ENCODE measurements around the gene ITIH5. TPM values are rescaled to one million over a fixed set of nuclear protein-coding genes. Genes with fewer than 3 reads are reported as not detected.

The ITIH5 gene
- total RNA-seq, 2 experiments from 2014 or later, result not detected

DNA sequence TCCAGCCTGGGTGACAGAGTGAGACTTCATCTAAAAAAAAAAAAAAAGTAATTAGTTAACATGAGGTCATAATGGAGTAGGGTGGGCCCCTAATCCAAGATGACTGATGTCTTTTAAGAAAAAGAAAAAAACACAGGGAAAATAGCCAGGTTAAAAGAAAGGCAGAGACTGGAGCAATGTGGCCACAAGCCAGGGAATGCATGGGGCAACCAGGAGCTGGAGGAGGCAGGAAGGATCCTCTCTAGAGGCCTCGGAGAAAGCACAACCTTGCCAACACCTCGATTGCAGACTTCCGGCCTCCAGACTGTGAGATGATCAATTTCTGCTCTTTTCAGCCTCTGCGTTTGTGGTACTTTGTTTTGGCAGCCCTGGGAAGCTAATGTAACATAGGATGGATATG lies 121.5 kb downstream of the ITIH5 start:
- H3K27me3 Mint-ChIP-seq, result no peaks in the 10 kb centered on the region
- no peak for DNase-seq
- H3K36me3 Mint-ChIP-seq (ENCODE audit: low read depth), result no peaks in the 10 kb centered on the region
- H3K4me1 Mint-ChIP-seq, result no peaks in the 10 kb centered on the region
- no peak overlapping the region for H3K4me3 Mint-ChIP-seq
- ChIA-PET CTCF (interaction anchor here (1.4 to 2.0 kb wide), 2 partner anchors 11 to 18 kb away, joined by 3 to 4 read pairs; no protein-coding TSS in a partner anchor), POLR2A (no interaction called here)
- H3K9me3 Mint-ChIP-seq, result no peaks in the 10 kb centered on the region
- H3K27ac Mint-ChIP-seq, result no peak overlapping the region

DNA sequence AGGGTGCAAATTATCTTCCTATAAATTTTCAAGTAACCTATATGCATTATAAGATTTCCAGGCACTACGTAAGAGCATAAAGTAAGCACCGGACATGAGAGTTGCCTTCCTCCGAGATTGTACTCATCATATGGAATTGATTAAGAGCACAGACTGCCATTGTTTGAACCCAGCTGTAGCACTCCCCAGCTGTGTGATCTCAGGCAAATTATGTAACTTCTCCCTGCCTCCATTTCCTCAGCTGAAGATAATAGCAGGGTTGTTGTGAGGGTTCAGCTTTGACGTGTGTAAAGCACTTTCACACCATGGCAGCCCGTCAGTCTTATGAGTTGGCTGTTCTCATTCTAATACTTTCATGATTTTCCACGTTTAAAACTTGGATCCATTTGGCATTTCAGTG lies 122.6 kb downstream of the ITIH5 start:
- peaks cover 4% of the 10 kb centered on the region for H3K36me3 Mint-ChIP-seq (ENCODE audit: low read depth)
- no peaks in the 10 kb centered on the region for H3K27me3 Mint-ChIP-seq
- peaks cover 3% of the 10 kb centered on the region for H3K9me3 Mint-ChIP-seq
- ChIA-PET POLR2A (no interaction called here), CTCF (interaction anchor here (1.2 to 2.0 kb wide), 2 partner anchors 10 to 19 kb away, joined by 3 to 4 read pairs; no protein-coding TSS in a partner anchor)
- peaks cover 3% of the 10 kb centered on the region for H3K4me1 Mint-ChIP-seq
- no peak overlapping the region for H3K27ac Mint-ChIP-seq
- H3K4me3 Mint-ChIP-seq, result no peak overlapping the region
- DNase-seq, result no peak

DNA sequence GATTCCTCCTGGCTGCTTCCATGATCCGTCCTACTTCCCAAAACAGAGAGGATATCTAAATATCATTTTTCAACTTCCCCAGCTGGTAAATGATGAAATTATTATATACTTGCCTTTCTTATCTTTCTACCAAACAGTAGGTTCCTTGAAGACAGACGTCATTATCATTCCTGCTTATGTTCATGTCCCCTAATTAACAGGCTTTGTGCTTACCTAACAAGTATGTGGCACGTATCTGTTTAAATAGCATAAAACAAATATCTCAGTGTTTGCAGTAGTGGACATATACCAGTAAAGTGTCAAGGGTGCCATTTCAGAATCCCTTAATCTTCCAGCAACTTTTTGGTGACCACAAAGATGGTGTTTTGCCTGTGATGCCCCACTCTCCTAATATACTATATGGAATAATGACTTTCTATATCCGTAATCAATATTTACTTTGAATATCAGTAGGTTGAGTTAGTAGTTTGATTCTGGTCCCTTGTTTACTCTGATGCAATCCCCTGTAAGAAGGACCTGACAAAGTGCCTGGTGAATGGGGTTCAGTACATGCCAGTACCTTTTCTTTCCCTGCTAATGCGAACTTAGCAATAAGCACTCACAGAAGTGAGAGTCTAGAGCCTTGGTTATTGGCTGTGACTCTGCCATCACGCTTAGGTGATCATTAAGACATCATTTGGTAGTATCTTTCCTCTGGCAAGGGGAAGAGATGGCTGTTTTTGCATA lies 124.4 kb downstream of the ITIH5 start:
- H3K27me3 Mint-ChIP-seq, result no peaks in the 10 kb centered on the region
- peaks cover 16% of the 10 kb centered on the region for H3K9me3 Mint-ChIP-seq
- H3K4me1 Mint-ChIP-seq, result peaks cover 10% of the 10 kb centered on the region
- no peak for DNase-seq
- no peak overlapping the region for H3K4me3 Mint-ChIP-seq
- no peak overlapping the region for H3K27ac Mint-ChIP-seq
- peaks cover 12% of the 10 kb centered on the region for H3K36me3 Mint-ChIP-seq (ENCODE audit: low read depth)
- ChIA-PET POLR2A (no interaction called here), CTCF (no interaction called here)

DNA sequence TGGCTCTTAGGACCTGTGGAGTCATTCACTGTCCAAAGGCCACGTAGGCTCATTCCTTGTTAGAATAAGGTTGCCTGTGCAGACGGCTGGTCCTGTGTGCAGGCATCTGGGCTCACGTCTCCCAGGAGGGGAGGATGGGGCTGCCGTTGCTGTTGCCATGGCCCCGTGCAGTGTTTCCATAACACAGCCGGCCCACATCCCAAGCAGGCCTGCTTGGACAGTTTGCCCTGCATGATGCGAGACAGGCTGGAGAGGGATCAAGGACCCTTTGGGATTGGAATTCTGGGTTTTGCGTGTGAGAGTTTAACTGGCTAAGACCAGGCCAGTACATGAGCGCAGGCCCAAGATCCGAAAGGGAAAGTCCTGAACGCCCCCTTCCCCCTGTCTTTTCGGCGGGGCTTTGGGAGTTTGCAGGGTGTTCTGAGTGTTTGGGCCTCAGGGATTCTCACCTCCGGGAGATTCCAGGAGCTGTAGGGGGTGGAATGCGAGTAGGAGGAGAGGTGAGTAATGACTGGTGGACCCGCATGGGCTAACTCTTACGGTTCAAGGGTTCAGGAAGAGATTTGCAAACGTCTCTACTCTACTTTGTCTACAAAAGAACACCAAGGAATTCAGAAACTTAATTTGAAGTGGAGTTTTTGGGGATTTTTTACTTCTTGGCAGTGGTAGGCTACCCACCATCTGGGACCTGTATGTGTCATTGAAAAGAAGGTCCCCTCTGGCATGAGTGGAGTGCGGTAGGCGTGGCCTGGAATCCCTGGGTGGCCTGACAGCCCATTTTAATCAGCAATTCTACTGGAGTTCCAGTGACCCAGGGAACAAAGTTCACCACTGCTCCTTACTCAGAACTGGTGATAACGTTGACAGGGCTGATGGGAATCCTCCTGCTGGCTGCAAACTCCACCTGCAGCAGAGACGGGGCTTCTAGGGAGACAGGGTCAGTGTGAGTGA lies 125.4 kb downstream of the ITIH5 start:
- peaks cover 10% of the 10 kb centered on the region for H3K4me1 Mint-ChIP-seq
- ChIA-PET POLR2A (no interaction called here), CTCF (no interaction called here)
- H3K27ac Mint-ChIP-seq, result no peak overlapping the region
- no peak overlapping the region for H3K4me3 Mint-ChIP-seq
- DNase-seq, result no peak
- H3K27me3 Mint-ChIP-seq, result no peaks in the 10 kb centered on the region
- H3K9me3 Mint-ChIP-seq, result peaks cover 16% of the 10 kb centered on the region
- peaks cover 12% of the 10 kb centered on the region for H3K36me3 Mint-ChIP-seq (ENCODE audit: low read depth)

DNA sequence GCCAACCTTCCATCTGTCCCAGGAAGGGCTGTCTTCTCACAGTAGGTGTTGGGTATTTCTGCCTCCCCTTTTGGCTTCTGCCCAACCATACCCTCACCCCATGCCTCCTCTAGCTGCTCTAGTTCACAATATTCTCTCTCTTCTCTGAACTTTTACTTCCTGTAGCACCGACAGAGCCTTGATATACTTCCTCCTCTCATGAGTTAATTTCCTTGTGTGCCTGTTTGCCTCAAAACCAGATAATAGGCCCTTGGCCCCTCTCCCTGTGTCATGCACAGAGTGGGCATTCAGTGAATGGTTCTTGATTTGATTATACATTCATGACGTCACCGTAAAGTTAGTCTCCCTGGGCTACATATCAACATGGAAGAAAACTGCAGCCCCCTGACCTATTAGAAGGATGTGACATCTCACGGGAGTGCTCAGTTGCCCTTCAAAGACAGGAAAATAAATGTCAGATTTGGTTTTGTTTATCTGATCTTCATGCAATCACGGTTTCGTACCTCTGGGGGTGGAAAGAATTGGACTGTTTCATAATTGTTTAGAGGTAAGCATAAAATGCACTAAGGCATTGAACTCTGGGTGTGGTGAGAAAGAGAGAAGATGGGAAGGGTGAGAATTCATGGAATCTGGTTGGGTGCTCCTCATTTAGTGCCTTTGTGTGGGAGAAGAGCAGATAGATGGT lies 127.7 kb downstream of the ITIH5 start:
- POLR2A ChIA-PET, result no interaction called here
- Mint-ChIP-seq H3K4me1 (peaks cover 10% of the 10 kb centered on the region), H3K27me3 (no peaks in the 10 kb centered on the region), H3K9me3 (peaks cover 16% of the 10 kb centered on the region), H3K36me3 (ENCODE audit: low read depth) (peaks cover 12% of the 10 kb centered on the region), H3K4me3 (no peak overlapping the region), H3K27ac (peak overlapping the region; percentile 9)
- no peak for DNase-seq
- CTCF ChIA-PET, result interaction anchor here (1.3 kb wide), 1 partner anchor 14 kb away, joined by 4 read pairs; no protein-coding TSS in a partner anchor

DNA sequence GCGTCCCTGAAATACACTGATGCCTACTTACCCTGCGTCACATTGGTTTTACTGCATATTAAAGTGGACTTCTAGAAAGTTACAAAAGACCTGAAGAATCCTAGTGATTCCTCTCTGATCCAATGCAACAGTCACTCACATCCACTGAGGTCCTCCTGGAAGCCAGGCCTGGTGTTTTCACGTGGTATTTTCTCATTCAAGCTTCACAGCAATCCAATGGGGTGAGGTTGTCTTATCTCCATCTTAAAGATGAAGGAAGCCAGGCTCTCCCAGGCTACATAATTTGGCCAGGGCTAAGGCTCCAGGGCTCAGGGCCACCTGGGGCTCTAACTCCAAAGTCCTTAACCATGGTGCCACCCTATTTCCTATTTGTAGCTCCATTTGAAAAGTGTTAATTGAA lies 129.6 kb downstream of the ITIH5 start:
- Mint-ChIP-seq H3K4me3 (no peak overlapping the region), H3K36me3 (ENCODE audit: low read depth) (peaks cover 12% of the 10 kb centered on the region), H3K27me3 (no peaks in the 10 kb centered on the region), H3K27ac (no peak overlapping the region), H3K4me1 (peaks cover 10% of the 10 kb centered on the region), H3K9me3 (peaks cover 16% of the 10 kb centered on the region)
- DNase-seq, result no peak
- ChIA-PET POLR2A (no interaction called here), CTCF (no interaction called here)

DNA sequence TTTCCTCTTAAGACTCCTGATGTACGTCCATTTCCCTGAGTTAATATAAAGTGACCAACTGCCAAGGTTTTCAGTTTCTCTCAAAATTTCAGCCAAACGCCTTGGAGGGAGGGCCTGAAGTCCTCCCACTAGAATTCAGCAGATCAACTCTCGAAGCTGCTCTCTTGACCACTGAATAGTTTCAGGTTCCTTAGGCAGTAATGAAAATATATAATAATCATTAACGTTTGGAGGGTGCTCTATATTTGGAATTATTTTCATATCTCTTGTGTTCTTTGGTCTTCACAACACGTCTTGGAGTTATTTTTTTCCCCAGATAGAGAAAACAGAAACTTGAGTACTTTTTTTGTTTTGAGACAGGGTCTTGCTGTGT lies 132.3 kb downstream of the ITIH5 start:
- peaks cover 9% of the 10 kb centered on the region for H3K4me1 Mint-ChIP-seq
- ChIA-PET POLR2A (no interaction called here), CTCF (interaction anchor here (0.7 to 2.8 kb wide), 5 partner anchors 9 to 25 kb away, joined by 3 to 15 read pairs (median 4); no protein-coding TSS in a partner anchor)
- no peak for DNase-seq
- no peak overlapping the region for H3K4me3 Mint-ChIP-seq
- peaks cover 10% of the 10 kb centered on the region for H3K36me3 Mint-ChIP-seq (ENCODE audit: low read depth)
- no peak overlapping the region for H3K27ac Mint-ChIP-seq
- H3K27me3 Mint-ChIP-seq, result peaks cover 5% of the 10 kb centered on the region
- H3K9me3 Mint-ChIP-seq, result peaks cover 15% of the 10 kb centered on the region

DNA sequence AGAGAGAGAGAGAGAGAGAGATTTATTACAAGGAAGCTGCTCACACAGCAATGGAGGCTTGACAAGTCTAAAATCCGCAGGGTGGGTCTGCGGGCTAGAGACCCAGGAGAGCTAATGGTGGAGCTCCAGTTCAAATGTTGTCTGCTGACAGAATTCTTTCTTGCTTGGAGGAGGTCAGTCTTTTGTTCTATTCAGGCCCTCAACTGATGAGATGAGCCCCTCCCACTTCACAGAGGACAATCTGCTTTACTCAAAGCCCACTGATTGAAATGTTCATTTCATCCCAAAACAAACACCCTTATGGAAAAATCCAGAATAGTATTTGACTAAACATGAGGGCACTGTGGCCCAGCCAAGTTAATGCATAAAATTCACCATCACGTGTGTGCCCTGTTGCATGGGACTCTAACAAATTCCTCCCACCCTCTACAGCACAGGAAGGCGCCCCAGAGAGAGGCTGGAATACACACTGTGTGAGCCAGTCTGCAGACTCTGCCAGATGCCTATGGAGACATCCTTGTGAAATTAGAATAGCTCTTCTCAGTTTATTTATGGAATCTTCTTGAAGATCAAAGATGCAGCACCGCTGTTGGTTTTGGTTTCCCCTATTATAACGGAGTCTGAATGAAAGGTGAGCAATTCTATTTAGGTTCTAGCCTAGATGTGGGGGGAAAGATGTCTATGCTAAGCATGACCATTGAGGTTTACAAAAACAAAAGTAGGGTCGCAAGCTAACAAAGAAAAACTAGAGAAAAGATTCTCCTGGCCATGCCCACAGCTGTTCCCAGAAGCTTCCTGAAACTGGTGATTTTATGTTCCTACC lies 132.9 kb downstream of the ITIH5 start:
- H3K27me3 Mint-ChIP-seq, result peaks cover 6% of the 10 kb centered on the region
- POLR2A ChIA-PET, result no interaction called here
- no peak overlapping the region for H3K27ac Mint-ChIP-seq
- DNase-seq, result no peak
- CTCF ChIA-PET, result interaction anchor here (0.7 to 2.8 kb wide), 6 partner anchors 9 to 154 kb away, joined by 3 to 15 read pairs (median 4); no protein-coding TSS in a partner anchor
- H3K9me3 Mint-ChIP-seq, result peaks cover 9% of the 10 kb centered on the region
- H3K4me3 Mint-ChIP-seq, result no peak overlapping the region
- H3K4me1 Mint-ChIP-seq, result peaks cover 3% of the 10 kb centered on the region
- H3K36me3 Mint-ChIP-seq (ENCODE audit: low read depth), result peaks cover 6% of the 10 kb centered on the region

DNA sequence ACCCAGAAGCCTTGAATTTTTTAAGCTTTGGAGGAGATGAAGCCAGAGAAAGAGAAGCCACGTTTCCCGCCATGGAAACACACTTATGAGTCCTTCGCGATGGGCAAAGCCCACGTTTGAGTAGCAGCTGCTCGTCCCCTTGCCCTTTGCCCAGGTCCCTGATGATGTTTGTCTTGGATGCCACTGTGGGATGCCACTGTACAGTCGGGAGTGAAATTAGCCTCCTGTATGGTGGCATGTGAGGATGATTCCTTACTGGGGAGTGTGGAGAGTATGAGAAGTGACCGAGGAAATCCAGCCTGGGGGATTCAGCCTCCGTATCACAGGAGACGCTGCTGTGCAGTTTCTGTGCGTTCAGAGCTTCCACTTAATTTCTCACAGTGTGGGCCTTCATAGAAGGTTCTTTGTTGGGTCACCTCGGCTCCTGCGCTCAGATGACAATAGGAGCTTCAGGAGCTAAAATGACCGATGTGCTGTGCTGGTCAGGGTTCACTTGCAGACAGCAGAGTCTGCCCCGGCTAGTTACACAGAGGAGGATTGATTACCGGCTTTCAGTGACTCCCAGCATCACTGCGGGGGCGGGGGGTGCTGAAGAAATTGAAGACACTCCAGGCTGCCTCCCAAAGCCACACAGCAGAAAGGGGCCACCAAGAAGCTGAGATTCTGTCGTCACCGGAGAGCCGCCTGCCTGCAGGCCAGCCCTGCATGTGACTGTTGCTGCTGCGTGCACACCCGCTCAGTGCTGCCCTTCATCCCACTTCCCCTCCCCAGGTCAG lies 133.9 kb downstream of the ITIH5 start:
- Mint-ChIP-seq H3K36me3 (ENCODE audit: low read depth) (peaks cover 1% of the 10 kb centered on the region), H3K27me3 (peaks cover 11% of the 10 kb centered on the region), H3K4me1 (no peaks in the 10 kb centered on the region), H3K4me3 (no peak overlapping the region), H3K27ac (no peak overlapping the region), H3K9me3 (peaks cover 6% of the 10 kb centered on the region)
- no peak for DNase-seq
- ChIA-PET POLR2A (no interaction called here), CTCF (interaction anchor here (0.9 to 1.6 kb wide), 4 partner anchors 9 to 155 kb away, joined by 3 to 5 read pairs (median 4); no protein-coding TSS in a partner anchor)

DNA sequence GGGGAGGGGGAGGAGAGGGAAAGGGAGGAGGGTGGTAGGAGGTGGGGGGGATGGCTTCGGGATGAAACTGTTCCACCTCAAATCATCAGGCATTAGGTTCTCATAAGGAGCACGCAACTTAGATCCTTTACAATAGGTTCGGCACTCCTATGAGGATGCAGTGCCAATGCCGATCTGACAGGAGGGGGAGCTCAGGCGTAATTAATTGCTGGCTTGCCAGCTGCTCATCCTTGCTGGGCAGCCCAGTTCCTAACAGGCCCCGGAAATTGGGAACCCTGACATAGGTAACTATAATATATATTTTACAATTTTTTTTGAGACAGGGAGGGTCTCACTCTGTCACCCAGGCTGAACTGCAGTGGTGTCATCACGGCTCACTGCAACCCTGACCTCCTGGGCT lies 137.1 kb downstream of the ITIH5 start:
- ChIA-PET CTCF (no interaction called here), POLR2A (no interaction called here)
- H3K36me3 Mint-ChIP-seq (ENCODE audit: low read depth), result no peaks in the 10 kb centered on the region
- peaks cover 15% of the 10 kb centered on the region for H3K27me3 Mint-ChIP-seq
- H3K27ac Mint-ChIP-seq, result no peak overlapping the region
- H3K4me3 Mint-ChIP-seq, result no peak overlapping the region
- H3K9me3 Mint-ChIP-seq, result no peaks in the 10 kb centered on the region
- DNase-seq, result no peak
- peaks cover 8% of the 10 kb centered on the region for H3K4me1 Mint-ChIP-seq

DNA sequence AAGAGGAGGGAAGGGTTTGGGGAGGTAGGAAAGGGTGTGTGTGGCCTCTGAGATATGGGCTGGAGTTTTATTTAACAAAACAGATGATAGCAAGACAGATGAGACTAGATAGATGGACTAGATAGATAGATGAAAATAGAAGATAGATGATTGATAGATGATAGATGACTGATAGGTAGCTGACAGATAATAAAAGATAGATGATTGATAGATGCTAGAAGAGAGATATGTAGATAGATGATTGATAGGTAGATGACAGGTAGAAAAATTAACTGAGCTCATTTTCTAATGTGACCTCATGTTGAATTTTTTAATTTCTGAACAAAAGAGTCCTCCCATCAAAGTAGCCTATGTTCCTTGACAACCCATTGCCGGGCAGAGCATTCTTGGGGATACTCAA lies 139.3 kb downstream of the ITIH5 start:
- Mint-ChIP-seq H3K27ac (no peak overlapping the region), H3K27me3 (peaks cover 15% of the 10 kb centered on the region), H3K9me3 (no peaks in the 10 kb centered on the region), H3K4me3 (no peak overlapping the region), H3K36me3 (ENCODE audit: low read depth) (no peaks in the 10 kb centered on the region), H3K4me1 (peaks cover 25% of the 10 kb centered on the region)
- POLR2A ChIA-PET, result no interaction called here
- CTCF ChIA-PET, result interaction anchor here (0.9 to 1.4 kb wide), 2 partner anchors 18 to 160 kb away, joined by 3 to 5 read pairs; no protein-coding TSS in a partner anchor
- DNase-seq, result no peak
